K562 (cell line): ENCODE data around the gene PPP1R14B. TPM values are rescaled to one million over a fixed set of nuclear protein-coding genes. Genes with fewer than 3 reads are reported as not detected.

Experiments used
- ATAC-seq: fragments of 200-7000 bp; cut with Tn5 transposase; 3 replicates; pipeline ENCODE4 v1.9.1; 2020; ENCODE audit warnings: moderate library complexity
- BruUV-seq: library from RNA; stranded (reverse); fragments of 400-500 nt; replicated peaks from 2 replicates; lab custom pipeline; 2021; lab: Mats Ljungman, UMichigan
- CTCF ChIA-PET: fragments of 300-600 bp; formaldehyde crosslinking; extraction: SDS; loops from one replicate; lab custom pipeline; 2021; ENCODE audit warnings: low intra/inter-chr PET ratio; lab: Yijun Ruan, JAX
- POLR2A ChIA-PET: fragments of 300-600, 350-650 bp; sonication (Branson Sonifier 250); formaldehyde crosslinking; extraction: SDS; loops from one replicate; lab custom pipeline; 2021; ENCODE audit warnings: antibody characterized with exemption, inconsistent platforms; lab: Yijun Ruan, JAX
- DNase-seq, 4 experiments: peaks; one replicate each; pipeline versions ENCODE4 v3.0.0 to v3.0.0-alpha.2; 2011 to 2018; ENCODE audit warnings: low spot score in 3 of 4, mixed read lengths in 3 of 4; ENCODE audit errors: extremely low read depth in 1 of 4
- FAIRE-seq: peaks from 2 replicates; lab custom pipeline; 2011; peaks lifted over from hg19 to GRCh38; lab: Jason Lieb, UNC
- H2AFZ ChIP-seq: 2 replicates; pipeline ENCODE4 v1.6.0; 2011; ENCODE audit warnings: low read depth, low read length, control low read depth, inconsistent platforms
- H3K27ac ChIP-seq: fragments of 200-600 bp; 3 replicates; pipeline ENCODE4 v1.8.0; 2011; ENCODE audit warnings: low read depth, mild to moderate bottlenecking, control low read depth, inconsistent platforms, low read length, moderate library complexity, mixed read lengths; ENCODE audit errors: extremely low read depth
- H3K27me3 ChIP-seq, 2 experiments: fragments of 300-600 bp in 1 of 2; 2 replicates in 1 of 2; 3 replicates in 1 of 2; pipeline versions ENCODE4 v1.6.0 to v1.8.0; 2011; ENCODE audit warnings: inconsistent platforms in 2 of 2, low read length in 2 of 2, mild to moderate bottlenecking in 1 of 2, mixed read lengths in 1 of 2, moderate library complexity in 1 of 2; ENCODE audit not compliant: control insufficient read depth in 2 of 2, insufficient read depth in 2 of 2
- H3K36me3 ChIP-seq: fragments of 300-600 bp; 3 replicates; pipeline ENCODE4 v1.8.0; 2011; ENCODE audit warnings: mild to moderate bottlenecking, low read length, inconsistent platforms; ENCODE audit not compliant: control insufficient read depth, insufficient read depth
- H3K4me1 ChIP-seq, 2 experiments: fragments of 200-600 bp in 1 of 2; replicated peaks in 1 of 2; 2 replicates in 1 of 2; 3 replicates in 1 of 2; pipeline versions ENCODE4 v1.5.1 to v1.8.0; 2011; ENCODE audit warnings: inconsistent platforms in 2 of 2, low read length in 2 of 2, mild to moderate bottlenecking in 1 of 2, mixed read lengths in 1 of 2, moderate library complexity in 1 of 2; ENCODE audit not compliant: control insufficient read depth in 2 of 2, insufficient read depth in 2 of 2
- H3K4me2 ChIP-seq: 2 replicates; pipeline ENCODE4 v1.6.1; 2011; ENCODE audit warnings: low read length, control low read depth, inconsistent platforms, mixed read lengths; ENCODE audit not compliant: insufficient read depth
- H3K4me3 ChIP-seq: fragments of 200-600 bp; sonication (generic), shearing (Covaris generic); 2 replicates; pipeline ENCODE4 v1.5.1; 2016; ENCODE audit warnings: control low read depth, inconsistent platforms
- H3K79me2 ChIP-seq: fragments of 200-600 bp; 3 replicates; pipeline ENCODE4 v1.8.0; 2011; ENCODE audit warnings: low read length, inconsistent platforms; ENCODE audit not compliant: control insufficient read depth, insufficient read depth
- H3K9ac ChIP-seq, 2 experiments: 2 replicates each; pipeline versions ENCODE4 v1.6.0 to v1.6.1; 2011; ENCODE audit warnings: low read depth in 2 of 2, low read length in 2 of 2, control low read depth in 1 of 2, inconsistent platforms in 1 of 2, mild to moderate bottlenecking in 1 of 2, mixed read lengths in 1 of 2; ENCODE audit not compliant: insufficient read depth in 1 of 2
- H3K9me1 ChIP-seq: one replicate; pipeline ENCODE4 v1.6.0; 2011; ENCODE audit warnings: inconsistent platforms, mild to moderate bottlenecking, low read length, moderate library complexity; ENCODE audit not compliant: control insufficient read depth, insufficient read depth
- H3K9me3 ChIP-seq: replicated peaks from 2 replicates; pipeline ENCODE4 v1.5.1; 2011; ENCODE audit warnings: low read depth, low read length, inconsistent platforms; ENCODE audit not compliant: control insufficient read depth, insufficient read depth
- H4K20me1 ChIP-seq: replicated peaks from 2 replicates; pipeline ENCODE4 v1.6.1; 2011; ENCODE audit warnings: low read length, inconsistent platforms, mixed read lengths; ENCODE audit not compliant: control insufficient read depth, insufficient read depth
- FOXK2 ChIP-seq, 2 experiments: fragments of 450-650 bp; IDR thresholded peaks in 1 of 2; conservative IDR thresholded peaks in 1 of 2; 2 replicates each; pipeline ENCODE4 v1.6.1; 2016; ENCODE audit warnings: low read depth in 2 of 2, mild to moderate bottlenecking in 1 of 2
- HNRNPL ChIP-seq: fragments of 200-400 bp; formaldehyde crosslinking; IDR thresholded peaks from 2 replicates; pipeline ENCODE4 v1.6.1; 2017; ENCODE audit warnings: low read depth, mild to moderate bottlenecking, low read length
- MAFK ChIP-seq: IDR thresholded peaks from 2 replicates; pipeline ENCODE4 v1.6.1; 2011; ENCODE audit warnings: low read length, improper control_type of control experiment
- MYNN ChIP-seq, 2 experiments: sonication (generic); formaldehyde crosslinking in 1 of 2; IDR thresholded peaks; 2 replicates each; pipeline versions ENCODE4 v1.5.0 to v1.6.1; 2016 to 2020; ENCODE audit warnings: antibody characterized with exemption in 1 of 2, missing genetic modification reagents in 1 of 2
- POLR2G ChIP-seq: fragments of 200-400 bp; formaldehyde crosslinking; IDR thresholded peaks from 2 replicates; pipeline ENCODE4 v1.6.1; 2017; ENCODE audit warnings: low read depth, mild to moderate bottlenecking, antibody characterized with exemption, low read length, moderate library complexity
- RBM22 ChIP-seq: fragments of 200-400 bp; formaldehyde crosslinking; IDR thresholded peaks from 2 replicates; pipeline ENCODE4 v1.6.1; 2018; ENCODE audit warnings: low read length, low read depth; ENCODE audit not compliant: poor library complexity, severe bottlenecking
- ZC3H11A ChIP-seq: IDR thresholded peaks from 2 replicates; pipeline ENCODE4 v1.6.1; 2012; ENCODE audit warnings: low read depth, low read length, improper control_type of control experiment
- ZNF232 ChIP-seq: sonication (generic); formaldehyde crosslinking; IDR thresholded peaks from 2 replicates; pipeline ENCODE4 v1.8.0; 2022; ENCODE audit warnings: mild to moderate bottlenecking, missing genetic modification reagents
- ZNF324 ChIP-seq: fragments of 250-450 bp; sonication (Bioruptor Pico); IDR thresholded peaks from 2 replicates; pipeline ENCODE4 v1.4.0; 2020; ENCODE audit warnings: mild to moderate bottlenecking
- WGBS: fragments of 100-300 bp; shearing (Covaris generic); methylation state at CpG from one replicate; pipeline ENCODE4 v1.1.6; 2016; ENCODE audit warnings: low coverage, mixed read lengths; ENCODE audit not compliant: insufficient coverage; ENCODE audit errors: missing lambda C conversion rate; 5-methylcytosine and 5-hydroxymethylcytosine counted together
- in situ Hi-C: fragments of 300-500 bp; cut with MboI; formaldehyde crosslinking; loops from 4 replicates; pipeline ENCODE4 v1.15.0; 2018; ENCODE audit warnings: inconsistent platforms, mixed read lengths
- intact Hi-C: fragments of 100-400 bp; cut with micrococcal nuclease; formaldehyde crosslinking; loops from 2 replicates; pipeline ENCODE4 v1.14.2; 2022
- polyA plus RNA-seq, 8 experiments: library from polyadenylated mRNA; depleted of rRNA in 4 of 8; stranded (reverse) in 5 of 8; unstranded in 3 of 8; fragments of >200 nt; fragmentation: Nextera tagmentation in 2 of 8; fragmentation: Illumina TruSeq in 1 of 8; extraction: Ambion mirVana in 2 of 8; extraction: Trizol in 1 of 8; gene quantifications; 2 replicates each; pipeline versions ENCODE4 v1.2.1 to v1.2.3, GENCODE V29; 2011 to 2014; ENCODE audit warnings: inconsistent platforms in 1 of 8, missing spikeins in 1 of 8
- total RNA-seq, 7 experiments: library from RNA; depleted of rRNA in 6 of 7; stranded (reverse); fragments of >200 nt in 6 of 7; fragmentation: Illumina TruSeq in 2 of 7; extraction: Trizol in 2 of 7; gene quantifications; 2 replicates each; pipeline versions ENCODE4 v1.2.1 to v1.2.3, GENCODE V29; 2011 to 2021; ENCODE audit warnings: low replicate concordance in 1 of 7
- TF ChIP-seq, protein P1 (sequence below): fragments of 450-650 bp; formaldehyde crosslinking; IDR thresholded peaks from 2 replicates; pipeline ENCODE4 v1.4.0; 2022; ENCODE audit warnings: missing genetic modification characterization
- TF ChIP-seq, protein P2 (sequence below): sonication (generic); formaldehyde crosslinking; IDR thresholded peaks from 2 replicates; pipeline ENCODE4 v1.9.0; 2022; ENCODE audit warnings: mild to moderate bottlenecking, missing genetic modification reagents

The PPP1R14B gene
- total and polyA plus RNA-seq, 9 of the 15 experiments (the other 6 are each of a cell fraction or from before 2014, with no cell fraction given): 7.7 to 566 (median 212) TPM

DNA sequence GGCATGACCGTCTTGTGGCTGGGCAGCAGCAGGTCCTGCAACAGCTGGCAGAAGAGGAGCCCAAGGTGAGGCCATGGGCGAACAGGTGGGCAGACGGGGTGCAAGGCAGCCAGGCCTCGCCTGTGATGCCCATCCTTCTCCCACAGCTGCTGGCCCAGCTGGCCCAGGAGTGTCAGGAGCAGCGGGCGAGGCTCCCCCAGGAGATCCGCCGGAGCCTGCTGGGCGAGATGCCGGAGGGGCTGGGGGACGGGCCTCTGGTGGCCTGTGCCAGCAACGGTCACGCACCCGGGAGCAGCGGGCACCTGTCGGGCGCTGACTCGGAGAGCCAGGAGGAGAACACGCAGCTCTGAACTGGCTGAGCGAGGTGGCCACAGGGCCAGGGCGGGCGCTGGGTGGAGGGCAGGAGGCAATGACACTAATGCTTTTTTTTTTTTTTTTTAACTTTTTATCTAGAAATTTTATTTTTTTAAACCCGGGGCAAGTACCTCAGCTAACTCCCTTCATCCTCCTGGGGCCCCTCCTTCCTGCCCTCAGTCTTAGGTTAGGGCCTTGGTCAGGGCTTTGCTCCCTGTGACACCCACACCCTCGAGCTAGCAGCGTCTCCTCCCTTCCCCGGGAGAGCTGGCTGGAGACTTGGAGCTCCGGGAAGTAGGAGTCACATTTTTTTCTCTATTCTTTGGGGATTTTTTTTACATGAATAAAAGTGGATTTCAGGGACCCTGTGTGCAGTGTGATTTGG lies 20.6 kb upstream of the PPP1R14B start:
- H3K9me1 ChIP-seq: peaks cover 3% of the 10 kb centered on the region
- peak overlapping the region; percentile 89 to 99; a peak in 3 of 4 replicates for H3K9ac ChIP-seq
- no peaks in the 10 kb centered on the region for H3K27me3 ChIP-seq
- H3K9me3 ChIP-seq: no peaks in the 10 kb centered on the region
- no peaks in the 10 kb centered on the region for H4K20me1 ChIP-seq
- peaks cover 28% of the 10 kb centered on the region for H3K79me2 ChIP-seq
- peak overlapping the region; percentile 96 for H3K27ac ChIP-seq
- POLR2A ChIA-PET: interaction anchor here (0.6 to 5.7 kb wide), 7 partner anchors 9 to 61 kb away, joined by 3 to 58 read pairs (median 31); partner anchors contain the start of genes CATSPERZ, ESRRA, FERMT3 and NUDT22
- CTCF ChIA-PET: no interaction called here
- intact Hi-C loops: no loop called here
- H3K36me3 ChIP-seq: peaks cover 54% of the 10 kb centered on the region
- TF ChIP-seq FOXK2 (conservative IDR thresholded peaks at IDR 0.05 in 1 of 2, IDR thresholded peaks at IDR 0.05 in 1 of 2; ENCODE audit: low read depth in 2 of 2): no peak
- TF ChIP-seq, protein P1, sequence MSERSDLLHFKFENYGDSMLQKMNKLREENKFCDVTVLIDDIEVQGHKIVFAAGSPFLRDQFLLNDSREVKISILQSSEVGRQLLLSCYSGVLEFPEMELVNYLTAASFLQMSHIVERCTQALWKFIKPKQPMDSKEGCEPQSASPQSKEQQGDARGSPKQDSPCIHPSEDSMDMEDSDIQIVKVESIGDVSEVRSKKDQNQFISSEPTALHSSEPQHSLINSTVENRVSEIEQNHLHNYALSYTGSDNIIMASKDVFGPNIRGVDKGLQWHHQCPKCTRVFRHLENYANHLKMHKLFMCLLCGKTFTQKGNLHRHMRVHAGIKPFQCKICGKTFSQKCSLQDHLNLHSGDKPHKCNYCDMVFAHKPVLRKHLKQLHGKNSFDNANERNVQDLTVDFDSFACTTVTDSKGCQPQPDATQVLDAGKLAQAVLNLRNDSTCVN (CRISPR knock-in tag): no peak
- TF ChIP-seq POLR2G: peak; percentile 69
- TF ChIP-seq RBM22: peak; percentile 21
- peak; percentile 70; the same call in 1 of the 2 replicates for TF ChIP-seq HNRNPL
- TF ChIP-seq ZNF324 (CRISPR knock-in tag): no peak
- no peak for TF ChIP-seq ZC3H11A
- TF ChIP-seq MYNN (IDR thresholded peaks at IDR 0.05): no peak
- TF ChIP-seq MYNN (CRISPR knock-in tag; IDR thresholded peaks at IDR 0.05): no peak
- no peak for TF ChIP-seq ZNF232 (CRISPR knock-in tag)
- no peak for TF ChIP-seq MAFK
- TF ChIP-seq, protein P2, sequence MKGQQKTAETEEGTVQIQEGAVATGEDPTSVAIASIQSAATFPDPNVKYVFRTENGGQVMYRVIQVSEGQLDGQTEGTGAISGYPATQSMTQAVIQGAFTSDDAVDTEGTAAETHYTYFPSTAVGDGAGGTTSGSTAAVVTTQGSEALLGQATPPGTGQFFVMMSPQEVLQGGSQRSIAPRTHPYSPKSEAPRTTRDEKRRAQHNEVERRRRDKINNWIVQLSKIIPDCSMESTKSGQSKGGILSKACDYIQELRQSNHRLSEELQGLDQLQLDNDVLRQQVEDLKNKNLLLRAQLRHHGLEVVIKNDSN: 0 out of 2 replicates have a peak, but pooled peaks have one; percentile 6
- TF ChIP-seq, all 486 proteins: peak for 4
- peaks cover 21 to 65% of the 10 kb centered on the region in 2 experiments for H3K4me1 ChIP-seq
- H2AFZ ChIP-seq: no peak overlapping the region
- WGBS: 83% methylated on average over 19 of the region's 27 CpGs
- FAIRE-seq (no peak), DNase-seq (no peak), ATAC-seq (no peak)
- no TSS peak for BruUV-seq
- no peak overlapping the region for H3K4me3 ChIP-seq
- no peak overlapping the region for H3K4me2 ChIP-seq
- in situ Hi-C loops: no loop called here
